GM18907 (cell line): ENCODE data around the gene TSBP1.
"Not testable (repeated sequence)": the region's sequence is repeated elsewhere in the genome, so short reads cannot be mapped to it uniquely, and the experiment has no call there.

Experiments used
- ATAC-seq: cut with Tn5 transposase; IDR thresholded peaks from one replicate; pipeline ENCODE4 v1.9.1; 2021; ENCODE audit warnings: mild to moderate bottlenecking, moderate library complexity; ENCODE audit not compliant: unreplicated experiment

TSBP1 gene

GRCh38 chr6:32291543-32291942, 80.2 kb downstream of the TSBP1 start:
- ATAC-seq = no peak

GRCh38 chr6:32290886-32291450, 80.7 kb downstream of the TSBP1 start:
- ATAC-seq = no peak

- no peak for ATAC-seq
Observed at GRCh38 chr6:32288426-32288825, 83.3 kb downstream of the TSBP1 start.

- not testable (repeated sequence) for ATAC-seq
Observed at GRCh38 chr6:32273801-32274577, 97.7 kb downstream of the TSBP1 start.

GRCh38 chr6:32271429-32271828, 100.3 kb downstream of the TSBP1 start:
- no peak for ATAC-seq

GRCh38 chr6:32268459-32268858, 103.2 kb downstream of the TSBP1 start:
- peak; percentile 65 for ATAC-seq

GRCh38 chr6:32267035-32267434, 104.7 kb downstream of the TSBP1 start:
- ATAC-seq = no peak

GRCh38 chr6:32257262-32257661, 114.4 kb downstream of the TSBP1 start:
- not testable (repeated sequence) for ATAC-seq

- ATAC-seq = peak; percentile 66
Observed at GRCh38 chr6:32255199-32256153, 116.2 kb downstream of the TSBP1 start.

- no peak for ATAC-seq
Observed at GRCh38 chr6:32254761-32255198, 116.9 kb downstream of the TSBP1 start.

GRCh38 chr6:32252331-32253009, 119.2 kb downstream of the TSBP1 start:
- ATAC-seq = no peak

- no peak for ATAC-seq
Observed at GRCh38 chr6:32249262-32249661, 122.4 kb downstream of the TSBP1 start.

GRCh38 chr6:32247401-32247800, 124.3 kb downstream of the TSBP1 start:
- no peak for ATAC-seq

GRCh38 chr6:32244946-32245398, 126.7 kb downstream of the TSBP1 start:
- ATAC-seq = no peak

- ATAC-seq = no peak
Observed at GRCh38 chr6:32244270-32244669, 127.4 kb downstream of the TSBP1 start.
